Brain microvascular endothelial cell (primary cell): ENCODE measurements around the gene UTP3.
"Not testable (repeated sequence)": the region's sequence is repeated elsewhere in the genome, so short reads cannot be mapped to it uniquely, and the experiment has no call there.

Experiments used
- DNase-seq: peaks from one replicate; pipeline ENCODE4 v3.0.0-alpha.2; 2020
- H3K27ac ChIP-seq: fragments of 250-450 bp; sonication (Bioruptor Pico); 2 replicates; pipeline ENCODE4 v1.5.1; 2020; ENCODE audit warnings: mild to moderate bottlenecking, moderate library complexity
- H3K27me3 ChIP-seq: fragments of 250-450 bp; sonication (Bioruptor Pico); replicated peaks from 2 replicates; pipeline ENCODE4 v1.5.1; 2020; ENCODE audit warnings: mild to moderate bottlenecking
- H3K36me3 ChIP-seq: fragments of 250-450 bp; sonication (Bioruptor Pico); replicated peaks from 2 replicates; pipeline ENCODE4 v1.5.1; 2020; ENCODE audit warnings: mild to moderate bottlenecking
- H3K4me3 ChIP-seq: 2 replicates; pipeline ENCODE4 v1.5.1; 2011; ENCODE audit warnings: low read depth, mild to moderate bottlenecking, control low read depth, low read length, moderate library complexity
- CTCF ChIP-seq: IDR thresholded peaks from 2 replicates; pipeline ENCODE4 v1.5.1; 2011; ENCODE audit warnings: low read depth, mild to moderate bottlenecking, moderate library complexity, low read length, control low read depth, inconsistent platforms; ENCODE audit errors: missing control alignments
- in situ Hi-C: cut with HindIII; loops from 2 replicates; pipeline ENCODE4 v1.10.0; 2017; ENCODE audit warnings: low sequenced_read_pairs, low pct_ligation_motif_present

Gene UTP3

GRCh38 chr4:70691661-70692060 is 3.3 kb downstream of the UTP3 start:
- no peak for TF ChIP-seq CTCF
- H3K4me3 ChIP-seq, result no peak overlapping the region
- no peak overlapping the region for H3K27ac ChIP-seq
- no peaks in the 10 kb centered on the region for H3K27me3 ChIP-seq
- in situ Hi-C loops, result no loop called here
- DNase-seq, result no peak
- no peaks in the 10 kb centered on the region for H3K36me3 ChIP-seq

- H3K27ac ChIP-seq, DNase-seq, H3K36me3 ChIP-seq, in situ Hi-C loops, H3K27me3 ChIP-seq, H3K4me3 ChIP-seq: not testable (repeated sequence)
Measured at GRCh38 chr4:70694633-70695032, 6.3 kb downstream of the UTP3 start.

DNA sequence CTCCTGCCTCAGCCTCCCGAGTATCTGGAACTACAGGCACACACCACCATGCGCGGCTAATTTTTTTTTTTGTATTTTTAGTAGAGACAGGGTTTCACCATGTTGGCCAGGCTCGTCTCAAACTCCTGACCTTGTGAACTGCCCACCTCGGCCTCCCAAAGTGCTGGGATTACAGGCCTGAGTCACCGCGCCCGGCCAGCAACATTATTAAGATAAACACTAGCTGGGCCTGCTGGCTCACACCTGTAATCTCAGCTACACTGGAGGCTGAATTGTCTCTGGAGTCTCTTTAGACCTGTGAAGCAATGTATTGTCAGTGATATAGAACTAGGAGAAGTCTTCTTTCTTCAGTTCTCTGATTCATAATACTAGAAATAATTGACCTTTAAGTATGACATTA is 10.1 kb downstream of the UTP3 start:
- in situ Hi-C loops, H3K27me3 ChIP-seq, H3K36me3 ChIP-seq: not testable (repeated sequence)

GRCh38 chr4:70700712-70701111 is 12.4 kb downstream of the UTP3 start:
- no peak overlapping the region for H3K27ac ChIP-seq
- no peak overlapping the region for H3K4me3 ChIP-seq
- H3K27me3 ChIP-seq, result no peaks in the 10 kb centered on the region
- in situ Hi-C loops, result no loop called here
- H3K36me3 ChIP-seq, result no peaks in the 10 kb centered on the region
- no peak for DNase-seq
- TF ChIP-seq CTCF, result no peak

More for the DNA sequence above, 10.1 kb downstream of the UTP3 start:
- not testable (repeated sequence) for DNase-seq, H3K4me3 ChIP-seq, H3K27ac ChIP-seq

- Histone ChIP-seq H3K36me3 (no peaks in the 10 kb centered on the region), H3K27ac (no peak overlapping the region), H3K4me3 (no peak overlapping the region), H3K27me3 (no peaks in the 10 kb centered on the region)
- in situ Hi-C loops, result no loop called here
- TF ChIP-seq CTCF, result no peak
- no peak for DNase-seq
Measured at GRCh38 chr4:70701271-70701670, 12.9 kb downstream of the UTP3 start.

DNA sequence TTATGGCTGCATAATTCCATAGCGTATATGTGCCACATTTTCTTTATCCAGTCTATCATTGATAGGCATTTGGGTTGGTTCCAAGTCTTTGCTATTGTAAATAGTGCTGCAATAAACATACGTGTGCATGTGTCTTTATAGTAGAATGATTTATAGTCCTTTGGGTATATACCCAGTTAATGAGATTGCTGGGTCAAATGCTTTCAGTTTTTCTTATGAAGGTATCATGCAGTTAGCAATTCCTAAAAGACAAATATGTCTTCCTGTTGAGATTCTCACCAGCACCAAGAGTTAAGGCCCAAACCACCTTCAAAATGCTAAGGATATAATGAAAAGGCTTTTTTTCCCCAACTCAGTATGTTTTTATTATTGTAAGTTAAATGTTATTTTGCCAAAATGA is 14.3 kb downstream of the UTP3 start:
- DNase-seq, H3K27ac ChIP-seq: not testable (repeated sequence)

GRCh38 chr4:70703619-70704214 is 15.4 kb downstream of the UTP3 start:
- Histone ChIP-seq H3K4me3 (peak overlapping the region; percentile 72), H3K36me3 (no peaks in the 10 kb centered on the region), H3K27me3 (no peaks in the 10 kb centered on the region), H3K27ac (peak overlapping the region; percentile 75)
- DNase-seq, result no peak
- no peak for TF ChIP-seq CTCF
- in situ Hi-C loops, result no loop called here

More for the DNA sequence above, 14.3 kb downstream of the UTP3 start:
- in situ Hi-C loops, H3K4me3 ChIP-seq, H3K36me3 ChIP-seq, H3K27me3 ChIP-seq: not testable (repeated sequence)
